ENCODE measurements around the gene VASN.
"Not testable (repeated sequence)": the region's sequence is repeated elsewhere in the genome, so short reads cannot be mapped to it uniquely, and the experiment has no call there.

The VASN gene

DNA sequence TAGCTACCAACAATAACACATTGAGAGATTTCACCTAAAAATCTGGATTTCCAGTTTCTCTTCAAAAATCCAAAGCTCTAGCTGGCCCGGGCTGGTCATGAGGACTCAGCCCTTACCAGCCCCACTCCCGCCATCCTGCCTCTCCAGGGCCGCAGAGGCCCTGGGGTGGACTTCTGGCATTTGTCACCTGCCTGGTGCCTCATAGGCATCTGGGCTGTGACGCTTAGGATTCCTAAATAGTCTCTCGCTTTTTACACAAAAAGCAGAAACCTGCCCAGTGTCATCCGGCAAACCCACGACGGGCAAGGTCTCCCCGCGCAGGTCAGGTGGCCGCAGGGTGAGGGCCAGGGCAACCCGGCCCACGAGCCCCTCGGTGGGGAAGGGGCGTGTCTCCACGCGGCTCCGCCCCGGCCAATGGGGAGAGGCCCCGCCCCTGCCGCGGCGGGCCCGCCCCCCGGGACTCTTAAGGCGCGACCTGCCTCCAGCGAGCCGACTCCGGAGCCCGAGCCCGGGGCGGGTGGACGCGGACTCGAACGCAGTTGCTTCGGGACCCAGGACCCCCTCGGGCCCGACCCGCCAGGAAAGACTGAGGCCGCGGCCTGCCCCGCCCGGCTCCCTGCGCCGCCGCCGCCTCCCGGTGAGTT, at the start of gene VASN:
TSS of gene VASN (plus strand) at position 492 of the 644 bp plus-strand sequence. CDS start 9,030 bp downstream, outside the sequence.
- DNase-seq (ENCODE audit: low read depth, low spot score): peak; percentile 86

DNA sequence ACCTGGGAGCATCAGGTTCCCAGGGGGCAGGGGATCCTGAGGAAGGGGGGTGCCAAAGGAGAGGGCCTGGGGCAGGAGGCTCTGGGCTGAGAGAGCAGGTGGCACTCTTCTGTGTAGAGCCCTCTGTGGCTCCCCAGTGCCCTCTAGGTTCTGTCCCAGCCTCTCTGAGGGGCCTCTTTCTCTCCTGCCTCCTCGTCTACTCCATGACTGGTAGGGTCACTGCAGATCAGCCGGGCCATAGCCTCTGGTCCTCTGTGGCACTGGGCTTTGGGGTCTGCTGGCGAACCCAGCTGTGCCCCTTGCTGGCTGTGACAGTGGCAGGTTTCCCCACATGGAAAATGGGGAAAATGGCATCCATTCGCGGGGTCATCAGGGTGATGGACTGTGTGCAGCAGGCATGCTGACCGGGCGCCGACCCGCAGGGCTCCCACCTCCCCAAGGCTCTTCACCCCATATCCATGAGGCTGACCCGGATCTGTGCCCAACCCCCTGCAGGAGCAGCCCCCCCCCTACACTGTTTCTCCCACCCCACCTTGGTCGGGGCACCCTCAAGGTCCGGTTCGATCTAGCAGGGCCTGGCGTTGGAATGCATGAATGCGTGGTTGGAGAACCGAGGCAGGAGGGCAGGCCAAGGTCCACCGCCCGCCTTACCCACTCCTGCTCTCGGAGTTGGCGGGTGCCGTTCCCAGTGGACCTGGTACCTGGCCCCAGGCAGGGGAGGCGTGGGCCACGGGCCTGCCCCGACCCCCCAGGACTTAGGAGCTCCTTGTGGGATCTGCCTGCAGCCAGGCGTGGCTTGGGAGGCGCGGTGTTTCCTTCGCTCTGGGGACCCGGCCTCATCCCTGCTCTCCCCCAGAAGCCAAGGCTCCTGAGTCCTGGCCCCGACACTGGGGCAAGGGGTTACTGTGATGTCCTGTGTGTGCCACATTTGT, 49.3 kb upstream of the VASN start:
- DNase-seq (ENCODE audit: low read depth, low spot score): no peak

- DNase-seq (ENCODE audit: low read depth, low spot score): no peak
These were observed 48.4 kb upstream of the VASN start for GRCh38 chr16:4323071-4323844.

- DNase-seq (ENCODE audit: low read depth, low spot score): peak; percentile 82
These were observed 47.7 kb upstream of the VASN start for GRCh38 chr16:4323845-4324488.

- DNase-seq (ENCODE audit: low read depth, low spot score): peak; percentile 2
These were observed 47.0 kb upstream of the VASN start for GRCh38 chr16:4324492-4325252.

DNA sequence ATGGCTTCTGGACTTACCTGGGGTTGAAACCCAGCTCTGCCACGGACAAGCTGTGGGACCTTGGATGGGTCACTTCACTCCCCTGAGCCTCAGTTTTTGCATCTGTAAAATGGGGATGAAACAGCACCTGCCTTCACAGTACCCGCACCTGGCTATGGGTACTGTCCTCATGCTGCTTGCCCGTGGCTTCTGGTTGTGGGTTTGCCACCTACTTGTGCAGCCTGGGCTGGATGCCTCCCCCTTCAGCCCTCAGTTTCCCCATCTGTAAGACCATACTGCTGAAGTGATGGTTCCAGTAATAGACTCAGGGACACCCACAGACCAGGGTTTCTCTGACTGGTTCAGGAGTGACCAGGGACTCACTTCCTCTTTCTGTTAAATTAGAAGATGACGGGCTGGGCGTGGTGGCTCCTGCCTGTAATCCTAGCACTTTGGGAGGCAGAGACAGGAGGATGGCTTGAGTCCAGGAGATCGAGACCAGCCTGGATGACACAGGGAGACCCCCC, 46.3 kb upstream of the VASN start:
- DNase-seq (ENCODE audit: low read depth, low spot score): no peak

DNA sequence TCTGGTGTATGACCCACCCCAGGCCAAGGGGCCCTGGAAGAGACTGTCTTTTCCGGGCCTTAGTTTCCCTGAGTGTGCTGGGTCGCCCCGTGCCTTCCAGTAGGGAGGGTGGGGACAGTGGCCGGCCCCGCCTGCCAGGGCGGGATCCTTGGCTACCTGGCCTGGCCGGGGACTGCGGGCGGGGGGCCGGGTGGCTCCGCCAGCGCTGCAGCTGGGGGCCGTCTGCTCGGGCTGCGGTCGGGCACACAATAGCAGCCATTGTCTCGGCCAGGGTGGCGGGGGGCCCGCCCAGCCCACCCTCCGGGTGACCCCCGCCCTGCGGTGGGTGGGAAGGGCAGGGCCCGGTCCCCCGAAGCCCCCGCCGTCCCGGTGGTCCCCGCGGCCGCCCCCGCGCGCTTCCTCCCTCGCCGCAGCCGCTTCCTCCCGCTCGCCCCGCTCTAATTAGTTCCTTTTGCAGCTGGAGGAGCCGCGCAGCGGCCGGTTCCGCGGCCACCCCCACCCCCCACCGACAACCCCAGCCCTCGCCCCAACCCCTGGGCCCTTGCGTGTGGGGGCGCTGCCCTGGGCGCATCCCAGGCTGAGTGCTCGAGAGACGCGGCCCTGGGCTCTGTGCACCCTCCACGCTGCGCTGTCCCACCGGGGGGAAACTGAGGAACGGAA, 44.1 kb upstream of the VASN start:
- no peak for DNase-seq (ENCODE audit: low read depth, low spot score)

GRCh38 chr16:4328046-4328781, 43.4 kb upstream of the VASN start:
- peak; percentile 86 for DNase-seq (ENCODE audit: low read depth, low spot score)

GRCh38 chr16:4328782-4329775, 42.6 kb upstream of the VASN start:
- DNase-seq (ENCODE audit: low read depth, low spot score): no peak

GRCh38 chr16:4330277-4330874, 41.3 kb upstream of the VASN start:
- DNase-seq (ENCODE audit: low read depth, low spot score): peak; percentile 74

DNA sequence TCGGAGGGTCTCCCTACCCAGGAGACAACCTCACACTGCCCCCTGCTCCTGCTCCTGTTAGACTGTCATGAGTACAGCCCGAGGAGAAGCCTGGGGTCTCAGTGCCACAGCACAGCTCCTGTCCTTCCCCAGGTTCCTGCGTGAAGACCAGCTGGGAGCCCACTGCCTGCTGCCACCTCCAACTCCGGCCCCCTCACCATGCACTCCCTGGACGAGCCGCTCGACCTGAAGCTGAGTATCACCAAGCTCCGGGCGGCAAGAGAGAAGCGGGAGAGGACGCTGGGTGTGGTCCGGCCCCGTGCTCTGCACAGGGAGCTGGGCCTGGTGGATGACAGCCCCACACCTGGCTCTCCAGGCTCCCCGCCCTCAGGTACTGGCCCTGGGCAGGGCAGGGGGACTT, 39.6 kb upstream of the VASN start:
- DNase-seq (ENCODE audit: low read depth, low spot score): no peak

- no peak for DNase-seq (ENCODE audit: low read depth, low spot score)
These were observed 38.9 kb upstream of the VASN start for GRCh38 chr16:4332623-4333307.

GRCh38 chr16:4333308-4333638, 38.4 kb upstream of the VASN start:
- DNase-seq (ENCODE audit: low read depth, low spot score): no peak

DNA sequence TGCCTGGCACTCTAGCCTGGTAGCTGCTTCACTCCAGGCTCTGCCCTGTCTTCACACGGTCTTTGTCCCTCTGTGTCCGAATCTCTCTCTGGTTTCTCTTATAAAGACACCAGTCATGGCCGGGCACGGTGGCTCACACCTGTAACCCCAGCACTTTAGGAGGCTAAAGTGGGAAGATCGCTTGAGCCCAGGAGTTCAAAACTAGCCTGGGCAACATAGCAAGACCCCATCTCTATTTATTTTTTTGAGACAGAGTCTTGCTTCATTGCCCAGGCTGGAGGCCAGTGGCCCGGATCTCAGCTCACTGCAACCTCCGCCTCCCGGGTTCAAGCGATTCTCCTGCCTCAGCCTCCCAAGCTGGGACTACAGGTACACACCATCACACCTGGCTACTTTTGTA, 37.9 kb upstream of the VASN start:
- DNase-seq (ENCODE audit: low read depth, low spot score): not testable (repeated sequence)

GRCh38 chr16:4334724-4335495, 36.7 kb upstream of the VASN start:
- DNase-seq (ENCODE audit: low read depth, low spot score): peak; percentile 36

DNA sequence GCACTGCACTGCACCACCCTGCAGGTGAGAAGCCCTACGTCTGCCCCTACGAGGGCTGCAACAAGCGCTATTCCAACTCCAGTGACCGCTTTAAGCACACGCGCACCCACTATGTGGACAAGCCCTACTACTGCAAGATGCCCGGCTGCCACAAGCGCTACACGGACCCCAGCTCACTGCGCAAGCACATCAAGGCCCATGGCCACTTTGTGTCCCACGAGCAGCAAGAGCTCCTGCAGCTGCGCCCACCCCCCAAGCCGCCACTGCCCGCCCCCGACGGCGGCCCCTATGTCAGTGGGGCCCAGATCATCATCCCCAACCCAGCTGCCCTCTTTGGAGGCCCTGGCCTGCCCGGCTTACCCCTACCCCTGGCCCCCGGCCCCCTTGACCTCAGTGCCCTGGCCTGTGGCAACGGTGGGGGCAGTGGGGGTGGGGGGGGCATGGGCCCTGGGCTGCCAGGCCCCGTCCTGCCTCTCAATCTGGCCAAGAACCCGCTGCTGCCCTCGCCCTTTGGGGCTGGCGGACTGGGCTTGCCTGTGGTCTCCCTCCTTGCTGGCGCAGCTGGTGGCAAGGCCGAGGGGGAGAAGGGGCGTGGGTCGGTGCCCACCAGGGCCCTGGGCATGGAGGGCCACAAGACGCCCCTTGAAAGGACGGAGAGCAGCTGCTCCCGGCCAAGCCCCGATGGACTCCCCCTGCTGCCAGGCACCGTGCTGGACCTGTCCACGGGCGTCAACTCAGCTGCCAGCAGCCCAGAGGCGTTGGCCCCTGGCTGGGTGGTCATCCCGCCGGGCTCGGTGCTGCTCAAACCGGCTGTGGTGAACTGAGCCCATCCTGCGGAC, 34.7 kb upstream of the VASN start:
- DNase-seq (ENCODE audit: low read depth, low spot score): no peak
